Mammary epithelial cell (primary cell): ENCODE results near the gene IL1RL2.

Experiments used
- CTCF ChIP-seq, 2 donors: IDR thresholded peaks in 1 of 2; conservative IDR thresholded peaks in 1 of 2; 2 replicates each; pipeline ENCODE4 v1.5.1; 2011 to 2012; ENCODE audit warnings: inconsistent platforms in 2 of 2, low read length in 2 of 2, mild to moderate bottlenecking in 2 of 2, control low read depth in 1 of 2, low read depth in 1 of 2; ENCODE audit not compliant: insufficient read depth in 1 of 2; ENCODE audit errors: extremely low read depth in 1 of 2
- EZH2 ChIP-seq: IDR thresholded peaks from 2 replicates; pipeline ENCODE4 v1.6.1; 2012; ENCODE audit warnings: low read length, inconsistent platforms, borderline replicate concordance

DNA sequence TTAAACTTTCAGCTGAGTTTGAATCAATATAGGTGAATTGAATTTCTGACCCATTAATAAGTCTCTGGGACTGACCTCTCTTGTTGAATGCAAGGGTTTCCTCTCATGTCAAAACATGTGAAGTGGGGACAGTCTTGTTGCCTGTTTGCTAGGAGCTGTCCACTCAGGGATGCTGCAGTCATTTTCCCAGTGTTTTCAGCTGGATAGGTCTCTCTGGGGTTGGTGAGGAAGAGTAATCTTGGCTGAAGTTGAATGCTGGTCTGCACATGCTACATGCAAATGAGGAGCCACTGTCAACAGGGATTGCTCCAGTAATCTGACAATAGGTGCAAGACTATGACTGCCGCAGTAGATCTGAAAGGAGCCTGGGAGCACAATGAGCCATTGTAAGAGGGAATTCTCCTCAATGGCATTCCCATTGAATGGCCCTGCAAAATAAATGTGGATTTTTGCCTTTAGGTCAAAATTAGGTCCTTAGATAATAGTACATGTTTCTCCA is 90.4 kb downstream of the IL1RL2 start:
- TF ChIP-seq CTCF (conservative IDR thresholded peaks at IDR 0.05 in 1 of 2, IDR thresholded peaks at IDR 0.05 in 1 of 2; ENCODE audit: extremely low read depth in 1 of 2, insufficient read depth in 1 of 2, low read depth in 1 of 2, low read length in 2 of 2): no peak
- no peak for TF ChIP-seq EZH2
